A549 treated with ZK216348 at 1 μM for 4 hours (cell line): ENCODE results near the gene TMED3. TPM values are rescaled to one million over a fixed set of nuclear protein-coding genes. Genes with fewer than 3 reads are reported as not detected.

Experiments used
- total RNA-seq: library from RNA; stranded (reverse); fragments of 200-300 nt; extraction: Qiagen RNA extraction; gene quantifications from 5 replicates; pipeline ENCODE4 v1.2.3, GENCODE V29; 2022; ENCODE audit warnings: low read depth

The TMED3 gene
- total RNA-seq, result 147 to 194 TPM (median 189 TPM) in 5 replicates

DNA sequence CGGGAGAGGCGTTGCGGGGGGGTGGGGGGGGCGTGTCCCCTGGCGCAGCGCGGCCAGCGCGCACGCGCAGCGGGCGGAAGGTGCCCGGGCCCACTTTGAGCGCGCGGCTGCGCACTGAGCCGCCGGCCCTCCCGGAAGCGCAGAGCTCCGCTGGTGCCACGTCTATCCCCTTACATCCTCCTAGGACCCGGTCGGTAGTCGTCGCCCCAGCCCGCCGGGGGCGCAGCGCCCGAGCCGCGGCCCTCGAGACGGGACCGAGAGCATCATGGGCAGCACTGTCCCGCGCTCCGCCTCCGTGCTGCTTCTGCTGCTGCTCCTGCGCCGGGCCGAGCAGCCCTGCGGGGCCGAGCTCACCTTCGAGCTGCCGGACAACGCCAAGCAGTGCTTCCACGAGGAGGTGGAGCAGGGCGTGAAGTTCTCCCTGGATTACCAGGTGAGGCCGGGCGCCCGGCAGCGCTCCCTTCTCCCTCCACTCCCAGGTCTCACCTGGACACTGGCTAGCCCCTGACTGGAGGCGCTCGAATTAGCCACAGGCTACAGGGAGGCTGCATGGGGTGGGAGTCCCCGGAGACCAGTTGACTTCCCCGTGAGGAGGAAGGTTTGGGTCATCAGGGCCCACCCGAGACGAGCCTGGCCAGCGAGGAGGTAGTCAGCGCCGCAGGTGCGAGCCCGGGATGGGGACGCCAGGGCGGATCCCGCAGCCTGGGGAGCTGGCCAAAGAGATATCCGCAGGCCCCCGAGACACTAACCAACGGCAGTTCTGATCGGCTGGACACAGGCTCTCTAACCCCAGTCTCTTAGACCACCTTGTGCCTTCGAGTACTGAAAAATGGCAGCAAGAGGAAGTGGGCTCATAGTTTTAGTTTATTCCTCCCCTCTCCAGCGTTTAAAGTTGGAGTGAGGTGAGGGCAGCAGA is at the start of gene TMED3:
TSS of gene TMED3 (plus strand) at position 128 of the 916 bp plus-strand sequence. CDS start at position 266, 138 bp downstream.

GRCh38 chr15:79282371-79283251 is 28.3 kb upstream of the TMED3 start, which contains the start of gene ANKRD34C:
Gene ANKRD34C (plus strand): TSS chr15:79282722. CDS start chr15:79293285, 10,563 bp downstream.

Other genes starting within 250 kb of the TMED3 start
- 0.32 to 1.9 TPM (median 0.54 TPM) in 5 replicates for gene RASGRF1, start 220.3 kb upstream of the TMED3 start, total RNA-seq
- gene ANKRD34C, start 28.4 kb upstream of the TMED3 start, total RNA-seq, result not detected in 5 replicates
- 0.30 to 0.60 TPM (median 0.45 TPM) in 5 replicates for gene MINAR1, start 121.2 kb downstream of the TMED3 start, total RNA-seq